ENCODE results near the gene GNG13. TPM values are rescaled to one million over a fixed set of nuclear protein-coding genes. Genes with fewer than 3 reads are reported as not detected.

Gene GNG13
- total and polyA plus RNA-seq, 9 of the 15 experiments (the other 6 are each of a cell fraction or from before 2014, with no cell fraction given) = not detected

DNA sequence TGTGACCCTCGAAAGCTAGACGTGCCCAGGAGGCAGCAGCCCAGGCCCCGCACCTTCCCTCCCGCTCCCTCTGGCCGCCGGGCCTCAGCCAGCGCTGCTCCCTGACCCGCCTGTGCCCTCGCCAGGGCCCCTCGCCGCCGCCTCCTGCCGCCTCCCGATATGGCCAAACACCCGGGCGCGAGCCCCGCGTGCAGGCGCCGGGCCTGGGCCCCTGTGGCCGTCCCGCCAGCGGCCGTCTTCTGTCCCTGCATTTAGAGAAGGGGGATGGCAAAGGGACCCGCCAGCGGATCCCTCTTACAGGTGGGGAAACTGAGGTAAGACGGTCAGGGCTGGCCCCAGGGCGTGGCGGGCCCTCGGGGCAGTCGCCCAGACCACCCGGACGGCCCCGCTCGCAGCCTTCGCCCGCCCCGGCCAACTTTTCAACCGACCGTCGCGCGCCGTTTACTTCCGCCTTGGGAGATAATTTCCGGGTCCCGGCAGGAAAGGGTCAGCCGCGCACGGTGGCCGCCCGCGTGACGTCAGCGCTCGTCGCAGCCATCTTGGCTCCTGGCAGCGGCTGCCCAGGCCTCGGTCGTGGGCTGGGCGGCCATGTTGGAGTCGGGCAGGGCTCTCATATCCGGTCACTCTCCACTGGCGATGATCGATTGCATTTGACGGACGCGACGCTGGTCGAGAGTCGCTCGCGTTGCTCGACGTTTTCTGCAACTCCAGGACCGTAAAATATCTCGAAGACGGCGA lies 7.0 kb upstream of the GNG13 start (continued):
- peak; percentile 10 for TF ChIP-seq NEUROD1 (IDR thresholded peaks at IDR 0.05; ENCODE audit: borderline replicate concordance, low read depth, low read length, partially characterized antibody)
- TF ChIP-seq, protein P1, sequence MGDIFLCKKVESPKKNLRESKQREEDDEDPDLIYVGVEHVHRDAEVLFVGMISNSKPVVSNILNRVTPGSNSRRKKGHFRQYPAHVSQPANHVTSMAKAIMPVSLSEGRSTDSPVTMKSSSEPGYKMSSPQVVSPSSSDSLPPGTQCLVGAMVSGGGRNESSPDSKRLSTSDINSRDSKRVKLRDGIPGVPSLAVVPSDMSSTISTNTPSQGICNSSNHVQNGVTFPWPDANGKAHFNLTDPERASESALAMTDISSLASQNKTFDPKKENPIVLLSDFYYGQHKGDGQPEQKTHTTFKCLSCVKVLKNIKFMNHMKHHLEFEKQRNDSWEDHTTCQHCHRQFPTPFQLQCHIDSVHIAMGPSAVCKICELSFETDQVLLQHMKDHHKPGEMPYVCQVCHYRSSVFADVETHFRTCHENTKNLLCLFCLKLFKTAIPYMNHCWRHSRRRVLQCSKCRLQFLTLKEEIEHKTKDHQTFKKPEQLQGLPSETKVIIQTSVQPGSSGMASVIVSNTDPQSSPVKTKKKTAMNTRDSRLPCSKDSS (IDR thresholded peaks at IDR 0.05; ENCODE audit: low read depth, partially characterized antibody) = no peak
- TF ChIP-seq, protein P2, sequence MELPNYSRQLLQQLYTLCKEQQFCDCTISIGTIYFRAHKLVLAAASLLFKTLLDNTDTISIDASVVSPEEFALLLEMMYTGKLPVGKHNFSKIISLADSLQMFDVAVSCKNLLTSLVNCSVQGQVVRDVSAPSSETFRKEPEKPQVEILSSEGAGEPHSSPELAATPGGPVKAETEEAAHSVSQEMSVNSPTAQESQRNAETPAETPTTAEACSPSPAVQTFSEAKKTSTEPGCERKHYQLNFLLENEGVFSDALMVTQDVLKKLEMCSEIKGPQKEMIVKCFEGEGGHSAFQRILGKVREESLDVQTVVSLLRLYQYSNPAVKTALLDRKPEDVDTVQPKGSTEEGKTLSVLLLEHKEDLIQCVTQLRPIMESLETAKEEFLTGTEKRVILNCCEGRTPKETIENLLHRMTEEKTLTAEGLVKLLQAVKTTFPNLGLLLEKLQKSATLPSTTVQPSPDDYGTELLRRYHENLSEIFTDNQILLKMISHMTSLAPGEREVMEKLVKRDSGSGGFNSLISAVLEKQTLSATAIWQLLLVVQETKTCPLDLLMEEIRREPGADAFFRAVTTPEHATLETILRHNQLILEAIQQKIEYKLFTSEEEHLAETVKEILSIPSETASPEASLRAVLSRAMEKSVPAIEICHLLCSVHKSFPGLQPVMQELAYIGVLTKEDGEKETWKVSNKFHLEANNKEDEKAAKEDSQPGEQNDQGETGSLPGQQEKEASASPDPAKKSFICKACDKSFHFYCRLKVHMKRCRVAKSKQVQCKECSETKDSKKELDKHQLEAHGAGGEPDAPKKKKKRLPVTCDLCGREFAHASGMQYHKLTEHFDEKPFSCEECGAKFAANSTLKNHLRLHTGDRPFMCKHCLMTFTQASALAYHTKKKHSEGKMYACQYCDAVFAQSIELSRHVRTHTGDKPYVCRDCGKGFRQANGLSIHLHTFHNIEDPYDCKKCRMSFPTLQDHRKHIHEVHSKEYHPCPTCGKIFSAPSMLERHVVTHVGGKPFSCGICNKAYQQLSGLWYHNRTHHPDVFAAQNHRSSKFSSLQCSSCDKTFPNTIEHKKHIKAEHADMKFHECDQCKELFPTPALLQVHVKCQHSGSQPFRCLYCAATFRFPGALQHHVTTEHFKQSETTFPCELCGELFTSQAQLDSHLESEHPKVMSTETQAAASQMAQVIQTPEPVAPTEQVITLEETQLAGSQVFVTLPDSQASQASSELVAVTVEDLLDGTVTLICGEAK (IDR thresholded peaks at IDR 0.05) = peak; percentile 96
- TF ChIP-seq, protein P2 (CRISPR knock-in tag; IDR thresholded peaks at IDR 0.05) = no peak
- peak; percentile 90 for TF ChIP-seq NCOA6 (IDR thresholded peaks at IDR 0.05)
- no peak for TF ChIP-seq U2AF2 (optimal IDR thresholded peaks at IDR 0.05; ENCODE audit: low read depth, low read length)
- TF ChIP-seq, protein P3, sequence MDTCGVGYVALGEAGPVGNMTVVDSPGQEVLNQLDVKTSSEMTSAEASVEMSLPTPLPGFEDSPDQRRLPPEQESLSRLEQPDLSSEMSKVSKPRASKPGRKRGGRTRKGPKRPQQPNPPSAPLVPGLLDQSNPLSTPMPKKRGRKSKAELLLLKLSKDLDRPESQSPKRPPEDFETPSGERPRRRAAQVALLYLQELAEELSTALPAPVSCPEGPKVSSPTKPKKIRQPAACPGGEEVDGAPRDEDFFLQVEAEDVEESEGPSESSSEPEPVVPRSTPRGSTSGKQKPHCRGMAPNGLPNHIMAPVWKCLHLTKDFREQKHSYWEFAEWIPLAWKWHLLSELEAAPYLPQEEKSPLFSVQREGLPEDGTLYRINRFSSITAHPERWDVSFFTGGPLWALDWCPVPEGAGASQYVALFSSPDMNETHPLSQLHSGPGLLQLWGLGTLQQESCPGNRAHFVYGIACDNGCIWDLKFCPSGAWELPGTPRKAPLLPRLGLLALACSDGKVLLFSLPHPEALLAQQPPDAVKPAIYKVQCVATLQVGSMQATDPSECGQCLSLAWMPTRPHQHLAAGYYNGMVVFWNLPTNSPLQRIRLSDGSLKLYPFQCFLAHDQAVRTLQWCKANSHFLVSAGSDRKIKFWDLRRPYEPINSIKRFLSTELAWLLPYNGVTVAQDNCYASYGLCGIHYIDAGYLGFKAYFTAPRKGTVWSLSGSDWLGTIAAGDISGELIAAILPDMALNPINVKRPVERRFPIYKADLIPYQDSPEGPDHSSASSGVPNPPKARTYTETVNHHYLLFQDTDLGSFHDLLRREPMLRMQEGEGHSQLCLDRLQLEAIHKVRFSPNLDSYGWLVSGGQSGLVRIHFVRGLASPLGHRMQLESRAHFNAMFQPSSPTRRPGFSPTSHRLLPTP (IDR thresholded peaks at IDR 0.05; ENCODE audit: borderline replicate concordance, extremely low read depth, insufficient read length) = no peak
- TF ChIP-seq CBX5 (IDR thresholded peaks at IDR 0.05; ENCODE audit: borderline replicate concordance, low read depth) = no peak
- no peak for TF ChIP-seq SMARCB1 (IDR thresholded peaks at IDR 0.05; ENCODE audit: insufficient read length, low read depth)
- TF ChIP-seq, protein P4, sequence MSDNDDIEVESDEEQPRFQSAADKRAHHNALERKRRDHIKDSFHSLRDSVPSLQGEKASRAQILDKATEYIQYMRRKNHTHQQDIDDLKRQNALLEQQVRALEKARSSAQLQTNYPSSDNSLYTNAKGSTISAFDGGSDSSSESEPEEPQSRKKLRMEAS (CRISPR knock-in tag; IDR thresholded peaks at IDR 0.05) = peak; percentile 66; the same call in 1 of the 2 replicates
- TF ChIP-seq, protein P5, sequence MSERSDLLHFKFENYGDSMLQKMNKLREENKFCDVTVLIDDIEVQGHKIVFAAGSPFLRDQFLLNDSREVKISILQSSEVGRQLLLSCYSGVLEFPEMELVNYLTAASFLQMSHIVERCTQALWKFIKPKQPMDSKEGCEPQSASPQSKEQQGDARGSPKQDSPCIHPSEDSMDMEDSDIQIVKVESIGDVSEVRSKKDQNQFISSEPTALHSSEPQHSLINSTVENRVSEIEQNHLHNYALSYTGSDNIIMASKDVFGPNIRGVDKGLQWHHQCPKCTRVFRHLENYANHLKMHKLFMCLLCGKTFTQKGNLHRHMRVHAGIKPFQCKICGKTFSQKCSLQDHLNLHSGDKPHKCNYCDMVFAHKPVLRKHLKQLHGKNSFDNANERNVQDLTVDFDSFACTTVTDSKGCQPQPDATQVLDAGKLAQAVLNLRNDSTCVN (CRISPR knock-in tag; IDR thresholded peaks at IDR 0.05) = no peak

Measured in K562 (cell line).